Measurements from ENCODE around the gene CWH43.
"Not testable (repeated sequence)": the region's sequence is repeated elsewhere in the genome, so short reads cannot be mapped to it uniquely, and the experiment has no call there.

The CWH43 gene

GRCh38 chr4:49098034-49098759, 112.1 kb downstream of the CWH43 start:
- DNase-seq, result not testable (repeated sequence)

DNA sequence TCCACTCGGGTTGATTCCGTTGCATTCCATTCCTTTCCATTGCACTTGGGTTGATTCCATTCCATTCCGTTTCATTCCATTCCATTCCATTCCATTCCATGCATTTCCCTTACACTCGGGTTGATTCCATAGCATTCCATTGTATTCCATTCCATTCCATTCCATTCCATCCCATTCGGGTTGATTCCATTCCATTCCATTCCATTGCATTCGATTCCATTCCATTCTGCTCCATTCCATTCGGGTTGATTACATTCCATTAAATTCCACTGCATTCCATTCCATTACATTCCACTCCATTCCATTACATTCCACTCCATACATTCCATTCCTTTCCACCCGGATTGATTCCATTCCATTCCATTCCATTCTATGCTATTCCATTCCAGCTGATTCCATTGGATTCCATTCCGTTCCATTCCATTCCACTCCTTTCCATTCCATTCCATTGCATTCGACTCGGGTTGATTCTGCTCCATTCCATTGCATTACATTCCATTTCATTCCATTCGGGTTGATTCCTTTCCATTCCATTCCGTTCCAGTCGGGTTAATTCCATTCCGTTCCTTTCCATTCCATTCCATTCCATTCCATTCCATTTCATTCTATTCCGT, 113.9 kb downstream of the CWH43 start:
- DNase-seq, result not testable (repeated sequence)

DNA sequence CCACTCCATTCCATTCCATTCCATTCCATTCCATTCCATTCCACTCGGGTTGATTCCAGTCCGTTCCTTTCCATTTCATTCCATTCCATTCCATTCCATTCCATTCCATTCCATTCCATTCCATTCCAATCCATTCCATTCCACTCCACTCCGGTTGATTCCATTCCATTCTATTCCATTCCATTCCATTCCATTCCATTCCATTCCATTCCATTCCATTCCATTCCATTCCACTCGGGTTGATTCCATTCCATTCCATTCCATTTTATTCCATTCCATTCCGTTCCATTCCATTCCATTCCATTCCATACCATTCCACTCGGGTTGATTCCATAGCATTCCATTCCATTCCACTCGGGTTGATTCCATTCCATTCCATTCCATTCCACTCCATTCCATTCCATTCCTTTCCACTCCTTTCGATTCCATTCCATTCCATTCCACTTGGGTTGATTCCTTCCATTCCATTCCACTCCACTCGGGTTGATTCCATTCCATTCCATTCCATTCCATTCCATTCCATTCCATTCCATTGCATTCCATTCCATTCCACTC, 116.3 kb downstream of the CWH43 start:
- not testable (repeated sequence) for DNase-seq

GRCh38 chr4:49103436-49104136, 117.5 kb downstream of the CWH43 start:
- DNase-seq, result not testable (repeated sequence)

- DNase-seq, result not testable (repeated sequence)
Observed at GRCh38 chr4:49104231-49104930, 118.3 kb downstream of the CWH43 start.

DNA sequence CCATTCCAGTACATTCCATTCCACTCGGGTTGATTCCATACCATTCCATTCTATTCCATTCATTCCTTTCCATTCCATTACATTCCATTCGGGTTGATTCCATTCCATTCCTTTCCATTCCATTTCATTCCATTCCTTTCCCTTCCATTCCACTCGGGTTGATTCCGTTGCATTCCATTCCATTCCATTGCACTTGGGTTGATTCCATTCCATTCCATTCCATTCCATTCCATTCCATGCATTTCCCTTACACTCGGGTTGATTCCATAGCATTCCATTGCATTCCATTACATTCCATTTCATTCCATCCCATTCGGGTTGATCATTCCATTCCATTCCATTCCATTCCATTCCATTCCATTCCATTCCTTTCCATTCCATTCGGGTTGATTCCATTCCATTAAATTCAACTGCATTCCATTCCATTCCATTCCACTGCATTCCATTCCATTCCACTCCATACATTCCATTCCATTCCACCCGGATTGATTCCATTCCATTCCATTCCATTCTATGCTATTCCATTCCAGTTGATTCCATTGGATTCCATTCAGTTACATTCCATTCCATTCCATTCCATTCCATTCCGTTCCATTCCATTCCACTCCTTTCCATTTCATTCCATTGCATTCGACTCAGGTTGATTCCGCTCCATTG, 119.3 kb downstream of the CWH43 start:
- DNase-seq, result not testable (repeated sequence)

DNA sequence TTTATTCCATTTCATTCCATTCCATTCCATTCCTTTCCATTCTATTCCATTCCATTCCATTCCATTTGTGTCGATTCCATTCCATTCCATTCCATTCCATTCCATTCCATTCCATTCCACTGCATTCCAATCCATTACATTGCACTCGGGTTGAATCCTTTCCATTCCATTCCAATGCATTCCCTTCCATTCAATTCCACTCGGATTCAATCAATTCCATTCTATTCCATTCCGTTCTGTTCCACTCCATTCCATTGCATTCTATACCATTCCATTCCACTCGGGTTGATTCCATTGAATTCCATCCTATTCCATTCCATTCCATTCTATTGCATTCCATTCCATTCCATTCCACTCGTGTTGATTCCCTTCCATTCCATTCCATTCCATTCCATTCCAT, 121.2 kb downstream of the CWH43 start:
- DNase-seq, result not testable (repeated sequence)

- not testable (repeated sequence) for DNase-seq
Observed at GRCh38 chr4:49108183-49108978, 122.3 kb downstream of the CWH43 start.

DNA sequence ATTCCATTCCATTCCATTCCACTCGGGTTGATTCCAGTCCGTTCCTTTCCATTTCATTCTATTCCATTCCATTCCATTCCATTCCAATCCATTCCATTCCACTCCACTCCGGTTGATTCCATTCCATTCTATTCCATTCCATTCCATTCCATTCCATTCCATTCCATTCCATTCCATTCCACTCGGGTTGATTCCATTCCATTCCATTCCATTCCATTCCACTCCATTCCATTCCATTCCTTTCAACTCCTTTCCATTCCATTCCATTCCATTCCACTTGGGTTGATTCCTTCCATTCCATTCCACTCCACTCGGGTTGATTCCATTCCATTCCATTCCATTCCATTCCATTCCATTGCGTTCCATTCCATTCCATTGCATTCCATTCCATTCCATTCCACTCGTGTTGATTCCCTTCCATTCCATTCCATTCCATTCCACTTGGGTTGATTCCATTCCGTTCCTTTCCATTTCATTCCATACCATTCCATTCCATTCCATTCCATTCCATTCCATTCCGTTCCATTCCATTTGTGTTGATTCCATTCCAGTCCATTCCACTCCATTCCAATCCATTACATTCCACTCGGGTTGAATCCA, 123.6 kb downstream of the CWH43 start:
- not testable (repeated sequence) for DNase-seq

- DNase-seq, result not testable (repeated sequence)
Observed at GRCh38 chr4:49110579-49110978, 124.5 kb downstream of the CWH43 start.
